Measurements from ENCODE around the gene ALG12.
A peak's percentile ranks its signal among the peaks of the same experiment; 100 is the strongest.

The ALG12 gene

DNA sequence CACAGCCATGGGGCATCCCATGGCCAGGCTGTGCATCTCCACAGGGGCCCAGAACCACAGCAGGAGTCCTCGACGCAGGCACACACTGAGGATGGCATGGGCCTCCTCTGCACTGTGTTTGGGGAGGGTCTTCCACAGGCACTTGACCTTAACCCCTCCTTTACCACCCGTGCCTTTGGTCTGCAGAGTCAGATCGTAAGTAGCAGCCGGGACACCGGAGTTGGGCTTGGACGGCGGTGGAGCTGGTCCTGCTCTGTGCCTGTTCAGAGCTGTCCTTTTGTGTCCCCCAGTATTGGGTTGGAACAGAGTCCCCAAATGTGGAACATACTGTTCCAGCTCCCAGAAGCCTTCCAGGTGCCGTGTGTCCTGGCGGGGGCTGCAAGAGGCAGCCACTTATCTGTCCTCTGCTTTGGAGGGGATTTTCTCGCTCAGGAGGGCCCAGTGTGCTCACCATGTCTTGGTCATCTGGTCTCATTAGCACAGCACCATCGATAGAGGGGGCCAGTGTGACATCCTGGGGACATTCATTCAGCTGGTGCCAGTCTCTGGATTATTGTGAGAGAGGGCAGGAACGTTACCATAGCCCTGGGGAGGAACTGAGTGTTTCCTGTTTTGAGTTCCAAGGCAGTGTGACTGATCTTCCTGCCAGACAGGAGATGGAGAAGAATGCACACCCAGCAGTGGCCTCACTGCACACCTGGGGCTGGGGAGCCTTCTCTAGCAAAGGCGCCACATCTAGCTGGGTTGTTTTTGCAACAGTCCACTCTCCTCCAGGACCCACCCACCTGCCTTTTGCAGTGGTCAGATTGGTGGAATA lies 12.6 kb upstream of the ALG12 start:
- TF ChIP-seq, protein P1, sequence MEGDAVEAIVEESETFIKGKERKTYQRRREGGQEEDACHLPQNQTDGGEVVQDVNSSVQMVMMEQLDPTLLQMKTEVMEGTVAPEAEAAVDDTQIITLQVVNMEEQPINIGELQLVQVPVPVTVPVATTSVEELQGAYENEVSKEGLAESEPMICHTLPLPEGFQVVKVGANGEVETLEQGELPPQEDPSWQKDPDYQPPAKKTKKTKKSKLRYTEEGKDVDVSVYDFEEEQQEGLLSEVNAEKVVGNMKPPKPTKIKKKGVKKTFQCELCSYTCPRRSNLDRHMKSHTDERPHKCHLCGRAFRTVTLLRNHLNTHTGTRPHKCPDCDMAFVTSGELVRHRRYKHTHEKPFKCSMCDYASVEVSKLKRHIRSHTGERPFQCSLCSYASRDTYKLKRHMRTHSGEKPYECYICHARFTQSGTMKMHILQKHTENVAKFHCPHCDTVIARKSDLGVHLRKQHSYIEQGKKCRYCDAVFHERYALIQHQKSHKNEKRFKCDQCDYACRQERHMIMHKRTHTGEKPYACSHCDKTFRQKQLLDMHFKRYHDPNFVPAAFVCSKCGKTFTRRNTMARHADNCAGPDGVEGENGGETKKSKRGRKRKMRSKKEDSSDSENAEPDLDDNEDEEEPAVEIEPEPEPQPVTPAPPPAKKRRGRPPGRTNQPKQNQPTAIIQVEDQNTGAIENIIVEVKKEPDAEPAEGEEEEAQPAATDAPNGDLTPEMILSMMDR (IDR thresholded peaks at IDR 0.05; ENCODE audit: low read depth, low read length): peak; percentile 53
- no peak for DNase-seq (ENCODE audit: extremely low read depth, low read depth)

DNA sequence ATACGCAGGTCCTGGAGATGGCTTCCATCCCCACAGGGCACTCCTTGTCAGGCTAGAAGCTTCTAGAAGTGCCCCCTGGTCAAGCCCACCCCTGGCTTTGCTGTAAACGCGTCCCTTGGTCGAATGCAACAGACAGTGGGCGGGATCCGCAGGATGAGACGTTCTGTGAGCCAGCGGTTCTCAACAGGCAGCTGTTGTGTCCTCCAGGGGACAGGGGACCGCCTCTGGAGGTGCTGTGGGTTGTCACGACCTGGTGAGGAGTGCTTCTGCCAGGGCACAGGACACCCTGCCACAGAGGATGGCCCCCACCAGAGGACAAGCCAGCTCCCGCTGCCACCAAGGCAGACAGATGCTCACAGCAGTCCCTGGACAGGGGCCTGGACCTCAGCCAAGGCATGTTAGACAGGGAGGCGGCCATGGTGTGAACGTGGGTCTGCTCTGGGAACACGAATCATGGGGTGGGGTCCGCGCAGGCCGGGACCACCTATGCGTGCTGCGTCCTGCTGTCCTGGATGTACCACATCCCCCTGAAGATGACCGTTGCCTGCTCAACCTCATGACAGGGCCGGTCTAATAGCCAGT lies 11.8 kb upstream of the ALG12 start:
- TF ChIP-seq, protein P1 (IDR thresholded peaks at IDR 0.05; ENCODE audit: low read depth, low read length): no peak
- DNase-seq (ENCODE audit: extremely low read depth, low read depth): no peak

DNA sequence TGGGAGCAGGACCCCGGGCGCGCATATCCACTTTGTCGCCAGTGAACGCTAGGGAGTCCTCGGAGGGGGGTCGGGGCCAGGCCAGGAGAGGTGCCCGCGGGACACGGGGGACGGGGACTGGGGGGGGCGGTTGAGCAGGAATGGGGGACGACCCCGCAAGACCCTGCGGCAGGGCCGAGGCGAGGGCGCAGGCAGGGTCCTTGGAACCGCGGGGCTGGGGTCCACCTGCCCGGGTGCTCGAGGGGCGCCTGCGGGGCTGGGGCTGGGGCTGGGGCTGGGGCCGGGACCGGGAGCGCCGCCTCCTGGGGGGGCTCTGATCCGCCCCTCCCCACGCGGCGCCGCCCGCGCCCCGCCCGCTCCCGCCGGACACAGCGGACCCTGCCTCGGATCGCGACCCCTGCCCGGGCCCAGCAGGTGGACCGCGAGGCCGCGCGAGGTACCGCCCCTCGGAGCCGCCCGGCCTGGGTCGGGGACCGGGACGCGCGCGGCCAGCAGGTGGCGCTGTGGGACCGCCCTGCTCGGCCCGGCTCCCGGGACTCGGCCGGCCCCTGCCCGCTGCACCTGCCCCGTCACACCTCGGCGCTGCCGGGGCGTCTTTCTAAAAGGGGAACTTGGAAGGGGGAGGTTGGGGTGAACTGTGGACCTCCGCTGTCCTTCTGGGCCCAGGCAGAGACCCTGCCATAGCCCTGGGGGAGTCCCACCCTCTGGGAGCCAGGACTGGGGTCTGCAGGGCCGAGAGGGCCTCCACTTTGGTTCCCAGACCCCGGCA lies 11.2 kb upstream of the ALG12 start:
- DNase-seq (ENCODE audit: extremely low read depth, low read depth): no peak

DNA sequence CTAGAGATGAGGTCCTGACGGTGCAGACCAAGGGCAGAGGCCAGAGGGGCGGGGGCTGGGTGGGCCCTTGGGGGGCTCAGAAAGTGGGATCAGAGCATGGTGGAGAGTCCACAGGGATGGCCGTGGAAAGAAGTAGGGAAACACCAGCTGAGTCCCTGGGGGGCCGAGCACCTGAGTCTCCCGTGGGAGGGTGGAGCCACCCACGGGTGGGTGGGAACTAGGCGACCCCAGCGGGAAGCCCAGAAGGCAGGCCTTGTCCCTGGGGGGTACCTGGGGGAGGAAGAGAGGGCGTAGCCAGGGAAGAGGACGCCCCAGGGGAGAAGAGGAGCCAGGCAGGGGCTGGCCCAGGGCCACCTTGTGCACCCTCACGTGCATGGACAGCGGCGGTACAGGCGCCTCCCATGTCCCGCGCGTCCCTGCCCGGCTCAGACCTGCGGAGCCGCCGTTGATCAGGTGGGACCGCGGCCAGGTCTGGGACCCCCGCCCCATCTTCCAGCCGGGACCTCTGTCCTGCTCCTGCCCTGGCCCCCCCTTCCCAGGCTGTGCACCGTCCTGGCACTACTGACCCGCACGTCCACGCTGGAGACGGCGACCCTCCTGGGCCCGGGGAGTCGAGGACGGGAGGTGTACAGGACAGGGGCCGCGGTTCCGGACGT lies 10.4 kb upstream of the ALG12 start:
- no peak for DNase-seq (ENCODE audit: extremely low read depth, low read depth)
- TF ChIP-seq, protein P1 (IDR thresholded peaks at IDR 0.05; ENCODE audit: low read depth, low read length): no peak

More for the DNA sequence above, 11.2 kb upstream of the ALG12 start:
- TF ChIP-seq, protein P1 (IDR thresholded peaks at IDR 0.05; ENCODE audit: low read depth, low read length): peak; percentile 31

DNA sequence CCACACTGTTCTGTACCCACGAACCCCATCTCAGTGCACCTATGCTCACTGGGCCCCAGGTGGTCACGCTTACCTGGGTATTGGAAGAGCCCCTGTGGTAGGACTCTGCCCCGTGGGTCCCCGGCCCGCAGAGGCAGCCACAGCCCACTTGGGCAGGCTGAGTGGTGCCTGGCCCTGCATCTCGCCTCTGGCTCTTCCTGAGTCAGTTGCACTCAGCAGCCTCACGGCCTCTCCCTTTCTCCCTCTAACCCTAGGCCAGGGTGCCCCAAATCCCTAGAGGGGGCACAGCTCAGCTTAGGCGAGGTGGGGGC lies 9.9 kb upstream of the ALG12 start:
- TF ChIP-seq, protein P1 (IDR thresholded peaks at IDR 0.05; ENCODE audit: low read depth, low read length): no peak
- no peak for DNase-seq (ENCODE audit: extremely low read depth, low read depth)

DNA sequence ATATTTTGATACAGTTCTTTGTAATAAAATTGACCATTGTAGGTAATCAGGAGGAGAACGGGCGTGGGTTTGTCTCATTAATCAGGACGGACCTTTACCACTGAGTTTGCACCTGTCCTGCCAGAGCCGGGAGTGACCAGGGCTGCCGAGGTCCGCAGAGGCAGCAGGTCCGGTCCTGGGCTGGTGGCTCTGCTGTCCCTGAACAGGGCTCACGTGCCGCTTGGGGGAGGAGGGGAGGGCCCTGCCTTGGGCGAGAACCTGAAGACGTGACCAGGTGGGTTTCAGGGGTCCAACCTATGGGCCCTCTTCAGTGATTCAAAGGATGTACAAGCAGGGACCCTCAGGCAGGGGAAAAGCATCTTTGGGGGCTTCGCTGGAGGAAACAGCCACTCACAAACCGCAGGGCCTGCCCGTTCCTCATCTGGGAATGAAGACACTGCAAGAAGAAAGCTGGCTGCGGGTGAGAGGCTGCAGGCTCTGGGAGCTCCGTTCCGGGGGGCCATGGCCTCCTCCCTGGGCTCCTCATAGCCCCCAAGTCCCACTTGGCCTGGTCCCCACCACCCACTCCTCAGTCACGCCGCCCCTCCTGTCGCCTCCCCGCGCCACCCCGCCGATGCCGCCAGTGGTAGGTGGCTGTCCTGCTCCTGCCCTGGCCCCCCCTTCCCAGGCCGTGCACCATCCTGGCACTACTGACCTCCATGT lies 9.4 kb upstream of the ALG12 start:
- no peak for DNase-seq (ENCODE audit: extremely low read depth, low read depth)
- TF ChIP-seq, protein P1 (IDR thresholded peaks at IDR 0.05; ENCODE audit: low read depth, low read length): no peak

All from AG09319 (cell line).